ENCODE data around the gene SMYD2. TPM values are rescaled to one million over a fixed set of nuclear protein-coding genes. Genes with fewer than 3 reads are reported as not detected.
A peak's percentile ranks its signal among the peaks of the same experiment; 100 is the strongest.

Gene SMYD2
- total and polyA plus RNA-seq, 5 donors: 8.8 to 34.6 (median 20.4) TPM

- Histone ChIP-seq H3K27ac (ENCODE audit: low read length) (no peak overlapping the region), H3K9me3 (ENCODE audit: control insufficient read depth, low read length) (no peaks in the 10 kb centered on the region), H3K4me1 (ENCODE audit: control insufficient read depth, insufficient read depth, low read length) (no peaks in the 10 kb centered on the region), H3K27me3 (ENCODE audit: control insufficient read depth, insufficient read depth) (no peaks in the 10 kb centered on the region), H3K4me3 (ENCODE audit: low read length) (no peak overlapping the region)
- 93% methylated on average over 2 of the region's 2 CpGs for WGBS
- intact Hi-C loops (cut with DNase I): no loop called here
- no peak for ATAC-seq
- no peak for DNase-seq
Measured at GRCh38 chr1:214349781-214350180, 68.8 kb downstream of the SMYD2 start.

- intact Hi-C loops (cut with DNase I): no loop called here
- no peak for ATAC-seq
- Histone ChIP-seq H3K27ac (ENCODE audit: low read length) (no peak overlapping the region), H3K27me3 (ENCODE audit: control insufficient read depth, insufficient read depth) (no peaks in the 10 kb centered on the region), H3K9me3 (ENCODE audit: control insufficient read depth, low read length) (no peaks in the 10 kb centered on the region), H3K4me3 (ENCODE audit: low read length) (no peak overlapping the region), H3K4me1 (ENCODE audit: control insufficient read depth, insufficient read depth, low read length) (no peaks in the 10 kb centered on the region)
- WGBS: 59% methylated on average over 2 of the region's 2 CpGs
- no peak for DNase-seq
Measured at GRCh38 chr1:214351551-214352277, 70.8 kb downstream of the SMYD2 start.

- Histone ChIP-seq H3K27me3 (ENCODE audit: control insufficient read depth, insufficient read depth) (no peaks in the 10 kb centered on the region), H3K27ac (ENCODE audit: low read length) (no peak overlapping the region), H3K4me3 (ENCODE audit: low read length) (no peak overlapping the region), H3K9me3 (ENCODE audit: control insufficient read depth, low read length) (no peaks in the 10 kb centered on the region), H3K4me1 (ENCODE audit: control insufficient read depth, insufficient read depth, low read length) (no peaks in the 10 kb centered on the region)
- DNase-seq (no peak), ATAC-seq (peak in 1 of 2 donors; percentile 21)
- 91% methylated on average over 4 of the region's 4 CpGs for WGBS
- intact Hi-C loops (cut with DNase I): no loop called here
Measured at GRCh38 chr1:214352838-214353237, 71.9 kb downstream of the SMYD2 start.

DNA sequence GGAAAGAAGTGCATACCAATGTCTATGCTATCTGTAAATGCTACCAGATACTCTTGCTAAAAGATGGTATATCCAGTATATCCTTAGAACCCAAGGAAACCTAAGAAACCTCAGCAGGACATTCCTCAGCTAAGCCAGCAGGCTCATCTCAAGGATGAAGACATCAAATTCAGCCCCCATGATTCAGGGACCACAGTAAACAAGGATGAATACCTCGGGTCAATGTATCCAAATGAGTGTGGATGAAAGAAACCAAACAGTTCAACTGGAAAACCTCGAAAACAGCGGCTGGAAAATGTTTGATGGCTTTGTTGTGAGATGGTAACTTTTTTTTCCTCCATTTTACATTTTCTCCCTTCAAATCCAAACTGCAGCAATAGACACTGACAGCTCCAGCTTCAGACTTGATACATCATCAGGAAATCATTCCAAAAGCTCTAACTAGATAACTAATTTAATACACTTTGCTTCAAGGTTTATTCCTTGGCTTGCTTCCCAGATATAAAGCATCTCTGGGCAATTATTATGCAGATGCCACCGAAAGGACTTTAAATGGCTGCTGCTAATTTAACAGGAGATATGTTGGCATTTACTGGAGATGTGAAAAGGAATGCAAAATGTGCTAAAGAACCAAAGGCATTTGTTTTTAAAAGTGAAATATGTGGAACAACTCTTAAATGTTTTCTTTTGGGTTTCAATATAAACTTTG, 73.6 kb downstream of the SMYD2 start:
- ATAC-seq (no peak), DNase-seq (no peak)
- intact Hi-C loops (cut with DNase I): no loop called here
- WGBS: 86% methylated on average over 4 of the region's 4 CpGs
- no peaks in the 10 kb centered on the region for H3K9me3 ChIP-seq (ENCODE audit: control insufficient read depth, low read length)
- H3K27ac ChIP-seq (ENCODE audit: low read length): no peak overlapping the region
- H3K4me3 ChIP-seq (ENCODE audit: low read length): no peak overlapping the region
- H3K27me3 ChIP-seq (ENCODE audit: control insufficient read depth, insufficient read depth): no peaks in the 10 kb centered on the region
- H3K4me1 ChIP-seq (ENCODE audit: control insufficient read depth, insufficient read depth, low read length): no peaks in the 10 kb centered on the region

- no peaks in the 10 kb centered on the region for H3K27me3 ChIP-seq (ENCODE audit: control insufficient read depth, insufficient read depth)
- WGBS: 91% methylated on average over 5 of the region's 5 CpGs
- H3K4me3 ChIP-seq (ENCODE audit: low read length): no peak overlapping the region
- peaks cover 16% of the 10 kb centered on the region for H3K4me1 ChIP-seq (ENCODE audit: control insufficient read depth, insufficient read depth, low read length)
- ATAC-seq (no peak), DNase-seq (no peak)
- H3K27ac ChIP-seq (ENCODE audit: low read length): no peak overlapping the region
- no peaks in the 10 kb centered on the region for H3K9me3 ChIP-seq (ENCODE audit: control insufficient read depth, low read length)
- intact Hi-C loops (cut with DNase I): no loop called here
Measured at GRCh38 chr1:214360116-214360515, 79.2 kb downstream of the SMYD2 start.

DNA sequence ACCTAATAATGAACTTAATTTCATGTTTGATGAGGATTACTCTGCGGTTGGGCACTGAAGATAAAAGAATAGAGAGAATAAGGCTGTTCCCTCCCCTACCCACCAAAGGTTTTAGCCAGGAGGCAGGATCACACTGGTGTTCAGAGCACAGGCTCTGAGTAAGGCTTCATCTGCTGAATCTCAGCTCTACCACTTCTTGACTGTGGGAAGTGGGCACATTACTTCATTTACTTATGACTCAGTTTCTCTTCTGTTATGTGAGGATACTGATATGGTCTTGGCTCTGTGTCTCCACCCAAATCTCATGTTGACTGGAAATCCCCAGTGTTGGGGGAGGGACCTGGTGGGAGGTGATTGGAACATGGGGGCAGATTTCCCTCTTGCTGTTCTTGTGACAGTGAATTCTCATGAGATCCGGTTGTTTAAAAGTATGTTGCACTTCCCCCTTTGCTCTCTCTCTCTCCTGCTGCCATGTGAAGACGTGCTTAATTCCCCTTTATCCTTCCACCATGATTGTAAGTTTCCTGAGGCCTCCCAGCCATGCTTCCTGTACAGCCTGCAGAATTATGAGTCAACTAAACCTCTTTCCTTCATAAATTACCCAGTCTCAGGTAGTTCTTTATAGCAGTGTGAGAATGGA, 79.7 kb downstream of the SMYD2 start:
- peaks cover 16% of the 10 kb centered on the region for H3K4me1 ChIP-seq (ENCODE audit: control insufficient read depth, insufficient read depth, low read length)
- ATAC-seq: no peak
- no peak overlapping the region for H3K27ac ChIP-seq (ENCODE audit: low read length)
- DNase-seq: no peak
- no peaks in the 10 kb centered on the region for H3K27me3 ChIP-seq (ENCODE audit: control insufficient read depth, insufficient read depth)
- intact Hi-C loops (cut with DNase I): no loop called here
- H3K9me3 ChIP-seq (ENCODE audit: control insufficient read depth, low read length): no peaks in the 10 kb centered on the region
- WGBS: 67% methylated on average over 3 of the region's 3 CpGs
- H3K4me3 ChIP-seq (ENCODE audit: low read length): no peak overlapping the region

- Histone ChIP-seq H3K27me3 (ENCODE audit: control insufficient read depth, insufficient read depth) (no peaks in the 10 kb centered on the region), H3K4me3 (ENCODE audit: low read length) (no peak overlapping the region), H3K9me3 (ENCODE audit: control insufficient read depth, low read length) (no peaks in the 10 kb centered on the region), H3K4me1 (ENCODE audit: control insufficient read depth, insufficient read depth, low read length) (peaks cover 16% of the 10 kb centered on the region), H3K27ac (ENCODE audit: low read length) (no peak overlapping the region)
- no peak for DNase-seq
- WGBS: 32% methylated on average over 1 of the region's 1 CpG
- intact Hi-C loops (cut with DNase I): no loop called here
- no peak for ATAC-seq
Measured at GRCh38 chr1:214361636-214362035, 80.7 kb downstream of the SMYD2 start.

DNA sequence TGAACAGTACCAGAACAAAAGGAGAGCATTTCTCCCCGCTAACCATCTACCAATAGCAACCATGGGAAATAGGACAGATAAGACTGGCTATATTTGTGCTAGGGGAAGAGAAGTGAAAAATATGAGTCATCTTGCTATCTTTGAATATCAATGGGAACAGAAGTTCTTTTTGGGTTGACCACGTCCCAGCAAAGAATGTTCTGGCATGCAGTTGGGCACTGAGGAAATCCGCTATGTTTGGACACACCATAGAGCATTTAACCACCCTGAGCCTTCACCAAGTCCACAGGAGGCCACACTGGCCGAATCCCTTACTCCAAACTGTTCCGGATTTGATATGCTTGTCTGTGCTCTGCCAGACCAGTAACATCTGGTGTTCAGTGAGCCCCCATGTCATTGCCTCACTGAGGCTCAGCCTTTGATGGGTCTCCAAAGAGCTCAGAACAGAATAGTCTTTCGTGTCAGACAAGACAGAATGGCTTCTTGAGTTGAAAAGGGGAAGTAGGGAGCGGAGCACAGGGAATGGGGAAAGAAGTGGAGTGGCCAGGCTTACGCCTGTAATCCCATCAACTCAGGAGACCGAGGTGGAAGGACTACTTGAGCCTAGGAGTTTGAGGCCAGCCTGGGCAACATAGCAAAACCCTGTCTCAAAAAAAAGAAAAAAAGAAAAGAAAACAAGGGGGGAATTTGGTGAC, 81.4 kb downstream of the SMYD2 start:
- 48% methylated on average over 9 of the region's 9 CpGs for WGBS
- H3K4me1 ChIP-seq (ENCODE audit: control insufficient read depth, insufficient read depth, low read length): peaks cover 16% of the 10 kb centered on the region
- no peak overlapping the region for H3K4me3 ChIP-seq (ENCODE audit: low read length)
- no peaks in the 10 kb centered on the region for H3K27me3 ChIP-seq (ENCODE audit: control insufficient read depth, insufficient read depth)
- intact Hi-C loops (cut with DNase I): no loop called here
- peak; percentile 85 for ATAC-seq
- H3K9me3 ChIP-seq (ENCODE audit: control insufficient read depth, low read length): no peaks in the 10 kb centered on the region
- H3K27ac ChIP-seq (ENCODE audit: low read length): peak overlapping the region; percentile 90
- DNase-seq: peak in 2 of 3 donors; percentile 54 to 66

DNA sequence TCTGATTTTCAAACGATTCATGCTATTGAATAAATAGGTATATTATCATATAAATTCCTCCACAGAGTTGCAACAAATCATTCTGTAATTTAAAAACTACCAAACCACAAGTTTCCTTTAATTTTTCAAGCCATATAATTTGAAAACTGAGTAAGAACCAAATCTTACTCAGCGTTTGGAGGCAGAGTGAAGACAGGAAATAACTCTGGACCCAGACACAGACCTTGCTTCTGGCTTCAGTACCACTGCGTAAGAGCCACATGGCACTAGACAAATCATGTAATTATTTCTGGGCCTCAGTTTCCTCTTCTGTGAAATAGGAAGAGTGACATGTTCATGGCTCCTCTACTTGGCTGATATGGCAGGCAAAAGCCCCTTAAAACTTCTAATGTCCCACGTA, 82.4 kb downstream of the SMYD2 start:
- Histone ChIP-seq H3K4me1 (ENCODE audit: control insufficient read depth, insufficient read depth, low read length) (peaks cover 16% of the 10 kb centered on the region), H3K27ac (ENCODE audit: low read length) (no peak overlapping the region), H3K4me3 (ENCODE audit: low read length) (no peak overlapping the region), H3K27me3 (ENCODE audit: control insufficient read depth, insufficient read depth) (no peaks in the 10 kb centered on the region), H3K9me3 (ENCODE audit: control insufficient read depth, low read length) (no peaks in the 10 kb centered on the region)
- DNase-seq: no peak
- 63% methylated on average over 4 of the region's 4 CpGs for WGBS
- intact Hi-C loops (cut with DNase I): no loop called here
- ATAC-seq: no peak

DNA sequence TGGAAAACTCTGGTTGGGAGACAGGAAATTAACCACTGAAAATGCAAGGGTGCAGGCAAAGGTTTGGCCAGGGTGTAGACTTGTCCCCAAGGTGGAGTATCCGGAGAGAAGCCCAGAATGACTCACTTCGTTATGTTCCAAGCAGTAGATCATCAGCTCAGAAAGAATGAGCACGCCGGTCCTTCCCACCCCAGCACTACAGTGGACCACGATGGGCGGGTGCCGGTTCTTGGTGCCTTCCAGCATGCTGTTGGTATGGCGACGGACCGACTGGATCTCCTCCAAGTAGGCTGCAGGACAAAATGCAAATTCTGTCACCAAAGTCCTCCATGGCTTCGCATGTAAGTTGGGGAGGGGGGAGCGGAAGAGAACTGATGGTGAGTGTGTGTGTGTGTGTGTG, 83.4 kb downstream of the SMYD2 start:
- H3K4me1 ChIP-seq (ENCODE audit: control insufficient read depth, insufficient read depth, low read length): peaks cover 16% of the 10 kb centered on the region
- ATAC-seq: peak; percentile 81 to 96
- no peak overlapping the region for H3K4me3 ChIP-seq (ENCODE audit: low read length)
- intact Hi-C loops (cut with DNase I): no loop called here
- WGBS: 70% methylated on average over 12 of the region's 12 CpGs
- H3K27ac ChIP-seq (ENCODE audit: low read length): no peak overlapping the region
- no peaks in the 10 kb centered on the region for H3K9me3 ChIP-seq (ENCODE audit: control insufficient read depth, low read length)
- peak; percentile 83 to 89 (median 85) for DNase-seq
- H3K27me3 ChIP-seq (ENCODE audit: control insufficient read depth, insufficient read depth): no peaks in the 10 kb centered on the region
